NK-92 (cell line): ENCODE data around the gene RTL1.

Experiments used
- DNase-seq: peaks from one replicate; lab custom pipeline; 2025; ENCODE audit not compliant: unreplicated experiment; lab: John Stamatoyannopoulos, UW

The RTL1 gene

GRCh38 chr14:100903672-100904185 is at the start of gene RTL1:
RTL1 (minus strand) TSS chr14:100903722; CDS start chr14:100884788, 18,934 bp downstream.
- DNase-seq = no peak

DNA sequence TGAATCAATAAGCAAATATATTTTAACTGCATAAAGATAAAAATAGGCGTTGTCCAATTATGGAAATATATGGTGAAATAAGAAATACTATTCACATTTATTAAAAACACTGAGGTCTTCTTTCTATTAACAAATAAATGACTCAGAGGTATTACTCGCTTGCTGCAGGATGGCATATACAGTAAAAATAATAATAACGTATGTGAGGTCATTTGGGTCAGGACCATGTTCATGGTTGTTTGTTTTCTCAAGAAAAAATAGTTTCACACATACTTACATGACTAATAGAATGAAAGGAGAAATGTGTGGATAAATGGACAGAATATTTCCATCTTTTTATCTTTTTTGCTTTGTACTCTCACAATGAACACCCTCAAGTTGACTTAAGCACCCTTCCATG is 46.5 kb upstream of the RTL1 start:
- DNase-seq = no peak

DNA sequence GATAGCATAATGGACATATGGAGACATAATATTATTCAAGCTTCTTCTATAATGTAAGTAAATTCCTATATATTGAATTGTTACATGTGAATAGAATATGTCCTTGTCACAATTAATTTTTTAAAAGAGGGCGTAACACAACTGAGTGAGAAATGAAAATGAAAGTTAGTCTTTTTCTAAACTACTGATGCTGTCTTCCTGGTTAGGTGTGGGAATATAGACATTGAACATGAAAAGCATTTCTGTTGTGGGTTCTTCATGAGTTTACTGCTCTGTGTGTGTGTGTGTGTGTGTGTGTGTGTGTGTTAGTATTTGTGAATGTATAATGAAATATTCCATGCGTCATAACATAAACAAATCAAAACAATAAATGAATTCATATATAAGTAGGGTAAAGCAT is 40.5 kb upstream of the RTL1 start:
- no peak for DNase-seq

DNA sequence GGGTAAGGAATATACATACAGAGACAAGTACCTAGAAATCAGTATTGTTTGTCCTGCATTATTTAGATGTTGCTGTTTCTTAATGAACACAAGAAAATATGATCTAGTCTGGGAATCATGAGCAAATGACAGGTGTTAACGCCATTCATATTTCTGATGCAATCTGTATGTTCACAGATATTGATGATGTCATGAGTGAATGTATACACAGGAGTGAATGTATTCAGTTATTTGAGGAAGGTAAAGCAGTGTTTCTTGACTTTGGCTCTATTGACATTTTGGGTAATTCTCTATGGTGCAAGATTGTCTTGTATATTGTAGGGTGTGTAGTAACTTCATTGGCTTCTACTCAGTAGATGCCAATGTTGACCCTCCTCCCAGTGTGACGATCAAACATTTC is 26.7 kb upstream of the RTL1 start:
- no peak for DNase-seq

DNA sequence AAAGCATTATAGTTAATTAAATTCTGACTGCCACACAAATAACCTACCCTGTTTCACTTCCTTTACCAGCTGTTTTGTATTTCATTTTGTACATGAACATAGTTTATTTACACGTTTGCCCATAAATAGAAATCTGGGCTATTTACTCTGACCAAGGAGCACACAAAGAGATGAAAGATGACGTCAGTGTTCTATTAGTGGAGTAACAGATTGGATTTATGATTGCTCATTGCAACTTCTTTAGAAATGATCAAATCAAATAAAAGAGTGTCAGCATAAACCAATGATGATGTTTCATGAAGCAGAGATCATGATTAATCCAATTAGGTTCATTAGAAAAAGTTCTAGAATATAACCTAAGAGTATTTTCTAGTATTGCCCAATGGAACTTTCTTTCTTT is 12.0 kb upstream of the RTL1 start:
- no peak for DNase-seq

DNA sequence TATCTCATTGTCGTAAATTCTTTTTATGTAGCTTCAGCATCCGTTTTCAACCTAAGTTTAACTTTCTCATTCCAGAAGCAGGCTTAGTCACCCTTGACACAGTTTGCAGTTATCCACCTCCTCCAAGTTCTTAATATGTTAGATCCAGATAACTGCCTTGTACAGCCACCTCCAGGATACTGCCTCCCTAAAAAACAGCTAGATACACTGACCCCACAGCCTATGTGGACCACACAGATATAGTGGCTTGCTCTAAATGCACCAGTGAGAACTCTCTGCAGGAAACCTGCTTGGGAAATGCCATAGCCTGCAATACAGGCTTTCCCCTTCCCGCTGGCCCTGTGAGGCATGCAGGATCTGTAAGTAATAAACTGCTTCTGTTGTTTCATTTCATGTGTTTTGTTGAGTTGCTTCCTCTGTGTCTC is 11.1 kb upstream of the RTL1 start:
- DNase-seq = no peak

DNA sequence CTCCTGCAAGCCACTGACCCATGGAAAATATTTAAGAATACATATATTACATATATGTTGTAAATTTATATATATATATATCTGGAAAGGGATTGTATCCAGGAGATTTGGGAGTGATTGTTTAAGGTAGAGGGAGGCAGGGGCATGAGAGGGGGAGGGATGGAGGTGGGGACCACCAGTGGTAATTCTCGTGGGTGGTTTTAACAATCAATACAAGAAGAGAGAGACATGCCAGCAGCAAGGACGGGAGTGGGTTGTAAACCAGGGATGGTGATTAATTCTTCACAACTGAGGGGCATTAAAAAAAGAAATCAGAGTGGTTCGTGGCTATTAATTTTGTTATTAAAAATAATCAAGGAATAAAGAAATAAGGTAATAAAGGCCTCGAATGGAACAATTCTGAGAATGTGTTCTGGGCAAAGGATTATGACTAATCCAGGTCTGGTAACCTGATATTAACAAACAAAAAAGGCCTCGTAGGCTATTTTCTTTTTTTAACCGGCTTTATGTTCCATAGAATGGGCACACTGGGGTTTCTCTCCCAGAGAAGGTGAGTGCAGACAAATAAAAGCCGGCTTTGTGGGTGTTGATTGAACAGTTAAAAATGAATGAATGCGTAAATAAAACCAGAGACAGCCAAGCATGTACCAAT is 8.3 kb upstream of the RTL1 start:
- DNase-seq = no peak

- DNase-seq = no peak
Observed at GRCh38 chr14:100910888-100911664, 7.6 kb upstream of the RTL1 start.

DNA sequence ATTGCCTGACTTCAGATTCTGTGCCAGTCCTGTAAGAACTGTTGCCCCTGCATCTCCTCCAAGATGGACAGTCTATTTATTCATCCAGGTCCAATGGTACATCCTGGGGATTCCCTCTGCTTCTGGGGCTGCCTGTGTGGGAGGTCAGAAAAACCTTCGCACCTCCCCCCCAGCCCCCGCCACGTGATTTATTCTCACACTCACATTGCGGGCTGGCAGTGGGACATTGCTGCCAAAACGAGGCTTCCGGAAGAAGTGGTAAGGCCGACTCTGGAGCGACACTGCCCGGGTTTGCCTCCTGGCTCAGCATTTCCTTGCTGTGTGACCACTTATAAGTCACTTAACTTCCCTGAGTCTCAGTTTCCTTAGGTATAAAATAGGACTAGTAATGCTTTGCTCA is 5.9 kb upstream of the RTL1 start:
- DNase-seq = no peak

DNA sequence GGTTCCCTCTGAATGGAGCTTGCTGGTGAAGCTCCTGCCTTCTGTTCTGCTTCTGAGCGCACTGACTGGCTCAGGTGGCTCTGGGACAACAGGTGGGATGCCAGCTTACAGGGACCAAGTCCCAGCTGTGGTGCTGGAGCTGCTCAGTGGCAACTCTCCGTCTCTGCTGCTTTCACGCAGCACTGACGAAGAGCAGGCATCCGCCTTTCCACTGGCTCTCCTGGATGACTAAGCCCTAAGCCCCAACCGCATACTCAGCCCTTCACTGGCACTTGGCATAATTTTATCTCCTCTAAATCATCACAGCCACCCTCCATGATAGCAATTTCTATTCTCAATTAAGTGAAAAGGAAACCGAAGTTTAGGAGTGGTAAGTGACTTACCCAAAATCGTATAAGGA is 3.7 kb upstream of the RTL1 start:
- DNase-seq = no peak

GRCh38 chr14:100906420-100906819 is 2.9 kb upstream of the RTL1 start:
- no peak for DNase-seq

- no peak for DNase-seq
Observed at GRCh38 chr14:100905166-100905565, 1.6 kb upstream of the RTL1 start.

DNA sequence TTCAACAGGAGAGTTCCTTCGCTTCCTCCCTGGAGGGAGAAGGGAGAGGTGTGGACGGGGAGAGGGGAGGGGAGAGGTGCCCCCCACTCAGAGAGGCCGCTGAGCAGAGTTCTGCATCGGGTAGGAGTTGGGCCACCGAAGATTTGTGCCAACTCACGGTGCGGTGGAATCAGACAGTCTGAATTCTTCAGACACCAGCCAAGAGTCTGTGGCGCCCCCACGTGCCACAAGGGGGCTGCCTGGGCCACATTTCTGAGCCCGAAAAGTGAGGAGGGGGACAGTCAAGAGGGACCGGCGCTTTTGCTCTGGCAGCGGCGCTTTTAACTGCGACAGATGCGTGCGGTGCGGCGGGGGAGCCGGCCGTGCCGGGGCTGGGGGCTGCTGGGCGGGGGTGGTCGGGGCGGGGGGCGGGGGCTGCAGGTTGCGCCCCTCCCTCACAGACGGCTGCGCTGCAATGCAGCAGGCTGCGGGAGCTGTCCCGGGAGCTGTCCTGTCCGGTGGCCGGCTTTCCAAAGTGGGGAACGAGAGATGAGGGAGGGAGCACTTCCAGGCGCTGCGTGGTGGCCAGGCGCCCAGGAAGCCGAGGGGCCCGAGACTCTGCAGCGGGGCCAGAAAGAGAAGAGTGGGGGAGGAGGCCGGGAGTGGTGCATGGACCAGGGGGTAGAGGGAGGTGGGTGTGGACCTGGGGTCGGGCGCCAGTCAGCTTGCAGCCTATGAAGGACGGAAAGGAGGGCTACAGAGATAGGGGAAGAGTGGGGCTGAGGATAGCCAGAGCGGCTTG is 975 bp upstream of the RTL1 start:
- DNase-seq = no peak

GRCh38 chr14:100903134-100903468 is 421 bp downstream of the RTL1 start:
- DNase-seq = no peak

DNA sequence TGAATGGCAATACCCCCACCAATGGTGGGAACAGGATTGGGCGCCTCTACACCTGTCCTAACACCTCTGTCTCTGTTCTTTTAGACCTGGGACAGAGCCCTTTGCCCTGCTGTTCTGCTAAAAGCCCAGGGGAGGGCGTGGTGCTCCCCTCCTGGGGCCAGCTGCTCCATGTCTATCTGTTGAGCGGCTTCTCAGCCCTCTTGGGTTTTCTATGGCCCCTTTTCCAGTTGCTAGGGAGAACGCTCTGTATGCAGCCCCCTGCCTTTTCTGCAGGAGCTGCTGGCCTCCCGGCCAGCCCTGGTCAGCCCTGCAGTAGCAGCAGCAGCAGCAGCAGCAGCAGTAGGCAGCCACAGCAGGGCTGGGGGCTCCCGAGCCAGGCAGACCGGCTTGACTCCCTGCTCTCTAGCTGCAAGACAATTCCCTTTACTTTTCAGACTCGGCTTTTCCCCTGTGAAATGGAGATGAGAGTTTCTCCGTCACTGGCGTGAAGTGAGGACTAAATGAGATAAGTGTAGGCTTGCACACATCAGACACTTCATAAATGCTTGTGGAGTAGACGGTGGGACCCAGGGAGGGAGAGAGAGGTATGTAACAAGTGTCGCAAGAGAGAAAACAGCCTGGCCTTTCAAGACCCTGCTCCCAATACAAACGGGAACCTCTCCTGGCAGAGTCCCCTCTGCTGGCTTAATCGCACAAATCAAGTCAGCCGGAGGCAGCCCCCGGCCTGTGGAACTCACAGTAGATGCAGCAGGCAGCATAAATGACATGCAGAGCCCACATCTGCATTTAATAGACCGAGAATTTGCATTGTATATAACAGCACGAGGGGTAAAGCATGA is 1.0 kb downstream of the RTL1 start:
- DNase-seq = no peak

DNA sequence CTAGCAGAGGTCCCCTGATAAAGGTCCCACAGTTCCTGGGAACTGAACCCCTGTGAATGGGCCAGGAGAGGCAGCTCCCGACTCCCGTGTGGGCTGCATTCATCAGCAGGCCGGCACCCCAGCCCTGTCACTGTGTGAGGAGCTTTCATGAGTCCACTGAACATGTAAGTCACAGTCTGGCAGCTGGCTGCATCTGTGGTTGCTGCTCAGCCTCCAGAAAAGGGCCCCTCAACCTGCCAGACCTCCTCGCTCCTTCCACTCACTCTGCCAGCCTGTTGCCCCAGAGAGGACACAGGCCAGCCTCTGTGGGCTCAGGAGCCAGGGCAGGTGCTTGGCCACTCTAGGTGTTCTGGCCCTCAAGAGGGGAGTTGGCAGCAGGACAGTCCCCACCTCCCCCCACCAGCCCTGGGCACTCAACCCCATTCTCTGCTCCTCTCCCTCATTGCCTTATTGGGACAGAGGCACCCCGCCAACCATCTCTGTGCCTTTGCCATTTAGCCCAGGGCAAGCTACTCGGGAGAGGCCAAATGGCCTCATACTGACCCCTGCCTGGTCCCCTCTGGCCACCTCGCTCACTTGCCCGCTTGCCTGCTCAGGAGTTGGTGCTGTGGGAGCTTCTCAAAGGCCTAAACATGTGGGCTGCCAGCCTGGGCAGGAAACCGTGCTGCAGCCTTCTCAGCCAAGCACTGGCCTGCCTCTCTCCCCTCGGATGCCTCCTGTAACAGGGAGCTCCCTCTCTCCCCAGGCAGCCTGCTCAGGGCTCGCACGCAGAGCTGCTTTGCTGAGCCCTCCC is 1.9 kb downstream of the RTL1 start:
- DNase-seq = no peak

GRCh38 chr14:100900837-100901390 is 2.6 kb downstream of the RTL1 start:
- DNase-seq = no peak

DNA sequence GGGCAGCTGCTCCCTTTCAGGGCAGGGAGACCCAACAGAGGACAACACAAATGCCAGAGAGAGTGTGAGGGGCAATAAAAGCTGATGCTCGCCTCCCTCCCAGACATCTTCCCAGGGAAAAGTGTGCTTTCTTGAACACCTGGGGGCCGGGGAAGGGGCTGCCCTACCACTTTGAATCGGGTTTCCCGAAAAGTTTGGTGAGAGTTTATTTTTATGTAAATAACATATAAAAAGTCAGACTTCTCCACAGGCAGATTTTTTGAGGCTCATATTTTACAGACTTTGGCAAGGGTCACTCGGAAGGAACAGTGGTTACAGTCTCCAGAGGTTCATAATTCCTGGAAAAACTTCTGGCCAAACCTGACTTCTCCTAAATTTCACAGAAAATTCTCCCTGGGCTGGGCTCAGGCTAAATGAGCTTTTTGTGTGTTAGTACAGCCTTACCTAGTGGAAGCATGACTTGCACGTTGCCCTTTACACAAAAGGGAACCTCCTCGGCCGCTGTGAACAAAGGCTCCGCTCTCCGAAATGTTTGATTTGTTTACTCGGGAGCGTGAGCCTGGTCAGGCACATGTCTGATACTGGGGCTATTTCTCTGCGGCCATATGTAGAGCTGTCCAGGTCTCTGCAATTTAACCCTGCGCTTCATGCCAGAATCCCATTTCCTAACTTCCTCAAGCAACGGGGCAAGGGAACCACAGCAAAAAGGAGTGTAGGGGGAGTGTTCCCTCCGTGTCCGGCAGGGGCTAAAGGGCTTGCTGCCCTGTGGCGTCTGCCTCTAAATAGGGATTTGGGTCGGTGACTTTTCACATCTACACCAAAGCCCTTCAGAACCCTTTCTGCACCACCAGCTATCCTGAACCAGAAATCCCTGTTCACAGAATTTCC is 3.4 kb downstream of the RTL1 start:
- DNase-seq = no peak
